ENCODE results near the gene C2orf66. TPM values are rescaled to one million over a fixed set of nuclear protein-coding genes. Genes with fewer than 3 reads are reported as not detected.

The C2orf66 gene
- total RNA-seq, 1 experiment from 2014 or later: not detected

- TF ChIP-seq SIN3A (IDR thresholded peaks at IDR 0.05; ENCODE audit: low read depth) (no peak), YY1 (IDR thresholded peaks at IDR 0.05; ENCODE audit: extremely low read depth, insufficient replicate concordance, low read depth, low read length) (no peak), ATF3 (IDR thresholded peaks at IDR 0.05) (no peak), CBX3 (IDR thresholded peaks at IDR 0.05; ENCODE audit: low read depth) (no peak), POLR2AphosphoS5 (IDR thresholded peaks at IDR 0.05; ENCODE audit: low read depth, low read length) (no peak), EZH2phosphoT487 (IDR thresholded peaks at IDR 0.05; ENCODE audit: borderline replicate concordance) (no peak), EZH2 (IDR thresholded peaks at IDR 0.05) (no peak), JUND (IDR thresholded peaks at IDR 0.05) (no peak), RAD21 (IDR thresholded peaks at IDR 0.05; ENCODE audit: low read depth) (no peak), POLR2A (IDR thresholded peaks at IDR 0.05; ENCODE audit: borderline replicate concordance, extremely low read depth, insufficient read depth, insufficient read length) (no peak), ELF1 (IDR thresholded peaks at IDR 0.05; ENCODE audit: borderline replicate concordance, low read depth) (no peak), TCF7L2 (IDR thresholded peaks at IDR 0.05; ENCODE audit: borderline replicate concordance, extremely low read depth, insufficient read depth, insufficient read length) (no peak), SRF (IDR thresholded peaks at IDR 0.05; ENCODE audit: low read depth) (no peak), ZBTB33 (IDR thresholded peaks at IDR 0.05; ENCODE audit: extremely low read depth, insufficient replicate concordance, low read length) (no peak), CTCF (IDR thresholded peaks at IDR 0.05 in 2 of 3, conservative IDR thresholded peaks at IDR 0.05 in 1 of 3; ENCODE audit: borderline replicate concordance in 1 of 3, insufficient read depth in 1 of 3, low read depth in 2 of 3, low read length in 2 of 3) (no peak), EGR1 (IDR thresholded peaks at IDR 0.05; ENCODE audit: low read depth) (no peak), REST (IDR thresholded peaks at IDR 0.05; ENCODE audit: low read depth) (no peak), MAX (IDR thresholded peaks at IDR 0.05) (no peak), SP1 (IDR thresholded peaks at IDR 0.05; ENCODE audit: low read depth) (no peak)
- ATAC-seq (no peak), DNase-seq (ENCODE audit: low read depth, low spot score) (no peak)
- H3K4me3 ChIP-seq (replicated peaks in 1 of 2; ENCODE audit: low read depth in 1 of 2, low read length in 2 of 2): no peak overlapping the region
- ChIA-PET POLR2A (no interaction called here), CTCF (no interaction called here), RAD21 (ENCODE audit: low non-redundant PET in 1 of 2, low total read pairs in 2 of 2, uncharacterized antibody in 2 of 2, unreplicated experiment in 2 of 2) (no interaction called here)
- H3K9me3 ChIP-seq (ENCODE audit: control insufficient read depth in 1 of 2, insufficient read depth in 1 of 2, low read depth in 1 of 2, low read length in 2 of 2): no peaks in the 10 kb centered on the region
- no peaks in the 10 kb centered on the region for H4K20me1 ChIP-seq (ENCODE audit: insufficient read depth)
- no peak overlapping the region for H3K9ac ChIP-seq (ENCODE audit: low read length)
- H2AFZ ChIP-seq (ENCODE audit: low read depth, low read length, poor library complexity, severe bottlenecking): no peak overlapping the region
- intact Hi-C loops (cut with micrococcal nuclease): no loop called here
- BruUV-seq (replicated peaks): no TSS peak
- no peak overlapping the region for H3K4me2 ChIP-seq (ENCODE audit: low read length)
- H3K79me2 ChIP-seq (ENCODE audit: insufficient read depth, low read length): no peaks in the 10 kb centered on the region
- no peaks in the 10 kb centered on the region for H3K27me3 ChIP-seq (ENCODE audit: insufficient read depth, low read length)
- H3K27ac ChIP-seq (ENCODE audit: low read depth, low read length): no peak overlapping the region
- peaks cover 0 to 8% of the 10 kb centered on the region in 2 experiments; a peak in 2 of 4 replicates for H3K4me1 ChIP-seq (ENCODE audit: control insufficient read depth in 1 of 2, insufficient read depth in 2 of 2, low read length in 2 of 2)
- H3K9me2 ChIP-seq (ENCODE audit: insufficient read depth): no peaks in the 10 kb centered on the region
- H3K36me3 ChIP-seq (ENCODE audit: control insufficient read depth in 1 of 2, insufficient read depth in 2 of 2, low read length in 2 of 2): no peaks in the 10 kb centered on the region
These were observed 12.0 kb upstream of the C2orf66 start for GRCh38 chr2:196821195-196821594.

Measured in HCT116 (cell line).